Fibroblast of pulmonary artery (primary cell): ENCODE measurements around the gene VTI1A.

Experiments
- DNase-seq: peaks from one replicate; pipeline ENCODE4 v3.0.0-alpha.2; 2010; ENCODE audit warnings: low read depth
- H3K4me3 ChIP-seq: replicated peaks from 2 replicates; pipeline ENCODE4 v1.5.1; 2011; ENCODE audit warnings: low read depth, mild to moderate bottlenecking, control low read depth, low read length, moderate library complexity
- TF ChIP-seq, protein P1 (sequence below): IDR thresholded peaks from 2 replicates; pipeline ENCODE4 v1.5.1; 2011; ENCODE audit warnings: mild to moderate bottlenecking, control low read depth, low read length, inconsistent platforms; ENCODE audit errors: missing control alignments

VTI1A gene

DNA sequence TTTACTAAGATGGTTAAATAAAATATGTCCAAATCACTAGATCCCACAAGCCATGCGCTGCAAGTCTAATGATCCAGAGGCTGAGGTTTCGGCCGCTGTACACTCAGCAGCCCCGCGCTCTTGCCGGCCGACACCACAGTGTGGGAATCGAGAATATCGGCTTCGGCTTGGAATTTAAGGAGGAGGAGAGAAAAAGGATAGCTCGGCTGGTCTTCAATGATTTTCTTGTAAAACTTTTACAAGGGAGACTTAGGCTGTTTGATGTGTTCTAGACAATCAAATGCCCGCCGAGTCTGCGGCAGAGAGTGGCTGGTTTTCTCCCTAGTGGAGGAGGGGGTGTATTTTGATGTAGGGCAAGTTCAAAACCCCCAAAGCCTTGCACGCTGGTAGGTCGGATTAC is 384.8 kb downstream of the VTI1A start:
- no peak for DNase-seq
- H3K4me3 ChIP-seq = no peak overlapping the region
- TF ChIP-seq, protein P1, sequence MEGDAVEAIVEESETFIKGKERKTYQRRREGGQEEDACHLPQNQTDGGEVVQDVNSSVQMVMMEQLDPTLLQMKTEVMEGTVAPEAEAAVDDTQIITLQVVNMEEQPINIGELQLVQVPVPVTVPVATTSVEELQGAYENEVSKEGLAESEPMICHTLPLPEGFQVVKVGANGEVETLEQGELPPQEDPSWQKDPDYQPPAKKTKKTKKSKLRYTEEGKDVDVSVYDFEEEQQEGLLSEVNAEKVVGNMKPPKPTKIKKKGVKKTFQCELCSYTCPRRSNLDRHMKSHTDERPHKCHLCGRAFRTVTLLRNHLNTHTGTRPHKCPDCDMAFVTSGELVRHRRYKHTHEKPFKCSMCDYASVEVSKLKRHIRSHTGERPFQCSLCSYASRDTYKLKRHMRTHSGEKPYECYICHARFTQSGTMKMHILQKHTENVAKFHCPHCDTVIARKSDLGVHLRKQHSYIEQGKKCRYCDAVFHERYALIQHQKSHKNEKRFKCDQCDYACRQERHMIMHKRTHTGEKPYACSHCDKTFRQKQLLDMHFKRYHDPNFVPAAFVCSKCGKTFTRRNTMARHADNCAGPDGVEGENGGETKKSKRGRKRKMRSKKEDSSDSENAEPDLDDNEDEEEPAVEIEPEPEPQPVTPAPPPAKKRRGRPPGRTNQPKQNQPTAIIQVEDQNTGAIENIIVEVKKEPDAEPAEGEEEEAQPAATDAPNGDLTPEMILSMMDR = no peak

DNA sequence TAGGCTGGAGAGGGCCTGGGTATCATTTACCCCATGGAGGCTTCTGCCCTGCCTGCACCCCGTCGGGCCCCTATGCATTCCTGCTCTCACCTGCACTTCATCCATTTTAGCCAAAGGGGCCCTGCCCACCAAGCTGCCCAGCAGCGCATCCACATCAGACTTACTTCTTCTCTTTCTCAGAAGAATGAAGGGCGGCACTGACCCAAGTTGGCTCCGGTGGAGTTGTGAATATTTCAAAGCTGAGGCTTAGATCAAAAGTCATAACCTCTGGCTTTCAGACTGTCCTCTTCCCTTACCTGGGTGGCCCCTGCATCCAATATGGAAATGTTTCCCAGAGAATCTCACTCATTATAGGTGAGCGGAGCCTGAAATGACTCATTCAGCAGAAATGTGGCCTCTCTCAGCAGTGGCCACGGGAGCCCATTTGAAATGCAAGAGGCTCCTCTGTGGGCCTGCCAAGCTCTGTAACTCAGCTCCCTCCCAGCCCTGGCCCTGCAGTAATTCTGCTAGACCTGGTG is 385.4 kb downstream of the VTI1A start:
- no peak for DNase-seq
- TF ChIP-seq, protein P1 = no peak
- H3K4me3 ChIP-seq = no peak overlapping the region

DNA sequence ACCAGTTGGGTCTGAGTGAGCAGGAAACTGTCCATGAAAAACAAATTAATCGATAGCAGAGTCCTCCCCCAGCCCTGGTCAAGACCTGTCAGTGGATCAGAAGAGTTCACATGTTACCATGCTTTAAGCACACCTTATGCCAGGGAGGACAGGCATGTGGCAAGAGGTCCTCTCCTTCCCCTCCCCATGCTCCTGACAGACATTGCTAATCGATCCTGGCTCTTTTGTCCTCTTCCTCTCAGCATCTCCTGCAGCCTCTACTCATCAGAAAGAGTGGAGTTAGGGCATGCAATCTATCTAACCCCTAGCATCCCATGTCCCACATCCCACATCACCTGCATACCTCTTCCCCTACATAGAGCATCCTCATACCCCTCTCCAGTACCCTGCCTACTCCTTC is 385.9 kb downstream of the VTI1A start:
- DNase-seq = no peak
- H3K4me3 ChIP-seq = no peak overlapping the region
- TF ChIP-seq, protein P1 = no peak

DNA sequence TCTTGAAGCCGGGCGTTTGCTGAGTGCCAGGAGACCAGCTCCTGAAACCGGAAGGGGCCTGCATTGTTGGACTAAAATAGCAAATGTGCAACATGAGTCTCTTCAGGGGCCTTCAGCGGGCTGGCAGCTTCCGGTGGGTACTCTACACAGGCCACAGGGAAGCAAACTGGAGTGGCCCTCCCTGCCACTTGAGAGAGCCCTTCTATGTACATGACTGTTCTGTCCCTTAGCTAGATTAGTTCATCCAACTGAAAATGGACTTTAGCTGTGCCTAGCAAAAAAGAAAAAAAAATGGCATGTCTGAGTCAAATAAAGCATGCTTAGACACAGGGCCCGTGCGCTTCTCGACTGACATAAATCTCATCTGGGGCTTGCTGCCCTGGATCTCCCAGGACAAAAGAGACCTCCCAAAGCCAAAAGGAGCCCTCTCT is 387.8 kb downstream of the VTI1A start:
- TF ChIP-seq, protein P1 = no peak
- no peak for DNase-seq
- no peak overlapping the region for H3K4me3 ChIP-seq

DNA sequence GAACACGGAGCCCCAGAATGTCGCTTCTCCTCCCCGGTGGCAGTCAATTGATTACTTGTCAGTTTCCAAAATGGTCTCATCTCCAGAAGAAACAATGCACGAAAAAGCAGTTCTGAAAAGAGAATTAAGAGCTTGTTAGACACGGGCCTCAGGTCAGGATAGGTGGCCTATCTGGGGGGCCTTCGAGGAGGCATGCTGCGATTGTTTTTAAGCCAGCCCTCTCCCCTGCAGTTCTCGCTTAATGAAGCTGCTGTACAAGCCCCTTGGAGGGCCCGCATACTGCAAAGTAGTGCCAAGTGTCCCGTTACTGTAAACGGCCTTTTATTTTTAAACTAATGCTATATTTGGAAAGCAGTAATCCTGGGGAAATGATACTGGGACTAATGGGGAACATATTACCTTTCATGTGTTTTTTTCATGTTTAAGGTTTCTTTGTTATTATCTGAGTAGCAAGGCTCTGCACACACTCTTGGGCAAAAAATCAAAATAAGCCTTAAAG is 388.3 kb downstream of the VTI1A start:
- H3K4me3 ChIP-seq = no peak overlapping the region
- DNase-seq = no peak
- TF ChIP-seq, protein P1 = no peak

DNA sequence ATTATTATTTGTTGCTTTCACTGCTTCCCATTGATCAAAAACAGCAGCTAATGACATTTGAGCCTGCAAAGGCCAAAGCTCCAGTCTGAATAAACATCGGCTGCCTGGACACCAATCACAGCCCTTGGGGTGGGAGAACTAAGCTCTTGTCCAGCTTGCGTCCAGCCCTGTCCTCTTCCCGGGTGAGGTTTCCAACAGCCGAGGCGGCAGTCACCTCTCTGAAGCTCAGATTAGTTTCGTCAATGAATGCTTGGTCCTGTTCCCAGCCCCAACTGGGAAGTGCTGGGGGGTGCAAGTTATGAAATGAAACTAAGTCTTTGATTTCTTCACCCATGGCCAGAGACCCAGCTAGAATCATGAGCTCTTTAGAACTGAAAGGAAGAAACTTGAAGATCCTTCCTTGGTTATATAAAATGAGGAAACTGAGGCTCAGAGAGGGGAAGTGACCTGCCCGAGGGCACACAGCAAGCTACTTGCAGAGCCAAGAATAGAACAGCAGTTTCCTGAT is 389.0 kb downstream of the VTI1A start:
- TF ChIP-seq, protein P1 = no peak
- no peak overlapping the region for H3K4me3 ChIP-seq
- DNase-seq = no peak
